Stimulated activated CD4-positive, alpha-beta T cell treated with anti-CD3 and anti-CD28 coated beads, Interleukin-2, amount 100 ng/mL, for 48 hours (primary cell): ENCODE data around the gene NKAIN4.
"Not testable (repeated sequence)": the region's sequence is repeated elsewhere in the genome, so short reads cannot be mapped to it uniquely, and the experiment has no call there.

Experiments
- DNase-seq, 2 donors: peaks; one replicate each; pipeline ENCODE4 v3.0.0-alpha.2; 2020

NKAIN4 gene

DNA sequence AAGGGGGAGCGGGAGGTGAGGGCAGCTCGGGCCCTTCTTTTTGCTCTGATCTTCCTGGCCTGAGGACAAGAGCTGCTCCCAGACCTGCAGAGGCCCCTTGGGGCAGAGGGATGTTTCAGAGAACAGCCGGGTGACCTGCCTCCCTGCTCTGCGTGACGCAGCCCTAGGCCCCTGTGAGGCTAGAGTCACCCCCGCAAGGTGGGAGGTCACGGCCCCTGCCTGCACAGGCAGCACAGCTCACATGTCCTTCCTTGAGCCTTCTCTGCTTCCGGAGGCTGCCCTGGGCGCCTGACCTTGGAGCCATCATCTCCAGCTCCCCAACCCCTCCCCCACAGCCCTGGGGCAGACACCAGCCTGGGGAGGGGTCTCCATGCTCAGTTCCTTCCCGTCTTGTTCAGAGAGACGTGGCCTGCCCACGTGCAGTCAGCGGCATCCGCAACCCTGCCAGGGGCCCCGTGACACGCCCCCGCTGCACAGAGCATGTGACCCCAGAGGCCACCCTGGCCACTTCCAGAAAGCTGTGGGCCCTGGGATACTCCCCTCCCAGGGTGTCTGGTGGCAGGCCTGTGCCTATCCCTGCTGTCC lies 18.8 kb downstream of the NKAIN4 start, which contains the start of gene BIRC7:
TSS of gene BIRC7 (plus strand) at position 507 of the 585 bp plus-strand sequence. CDS start 192 bp downstream, outside the sequence.
- no peak for DNase-seq

DNA sequence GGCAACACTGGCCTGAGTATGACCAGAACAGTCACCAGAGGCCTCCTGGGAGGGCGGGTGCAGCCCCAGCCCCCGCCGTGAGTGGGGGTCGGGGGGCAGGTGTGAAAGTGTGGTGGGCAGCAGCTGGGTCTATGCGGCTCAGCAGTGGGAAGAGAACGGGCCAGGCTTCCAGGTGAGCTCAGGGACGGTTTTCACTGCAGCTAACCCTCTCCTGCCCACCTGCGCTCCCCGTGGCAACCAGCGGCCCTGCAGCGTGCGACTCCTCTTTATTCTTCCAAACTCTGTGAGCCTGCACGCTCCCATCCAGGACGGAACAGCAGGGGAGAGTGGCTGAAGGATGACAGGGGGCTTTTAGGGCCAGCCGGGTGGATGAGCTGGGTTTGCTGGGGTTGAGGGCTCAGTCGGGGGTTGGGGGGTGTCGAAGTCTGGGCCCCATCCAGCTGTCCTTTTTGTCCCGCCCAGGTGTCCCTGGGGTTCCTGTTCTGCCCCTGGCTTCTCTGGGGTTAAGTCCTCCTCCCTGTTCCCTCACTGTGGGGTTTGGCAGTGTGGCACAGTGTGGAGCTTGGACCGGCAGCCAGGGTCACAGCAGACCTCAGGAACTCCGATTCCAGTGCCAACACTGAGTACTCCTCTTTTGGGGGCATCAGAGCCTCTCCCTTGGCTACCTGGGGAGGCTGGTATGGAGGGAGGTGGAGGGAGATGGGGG lies 19.4 kb downstream of the NKAIN4 start:
- DNase-seq: peak in 1 of 2 donors; percentile 21

DNA sequence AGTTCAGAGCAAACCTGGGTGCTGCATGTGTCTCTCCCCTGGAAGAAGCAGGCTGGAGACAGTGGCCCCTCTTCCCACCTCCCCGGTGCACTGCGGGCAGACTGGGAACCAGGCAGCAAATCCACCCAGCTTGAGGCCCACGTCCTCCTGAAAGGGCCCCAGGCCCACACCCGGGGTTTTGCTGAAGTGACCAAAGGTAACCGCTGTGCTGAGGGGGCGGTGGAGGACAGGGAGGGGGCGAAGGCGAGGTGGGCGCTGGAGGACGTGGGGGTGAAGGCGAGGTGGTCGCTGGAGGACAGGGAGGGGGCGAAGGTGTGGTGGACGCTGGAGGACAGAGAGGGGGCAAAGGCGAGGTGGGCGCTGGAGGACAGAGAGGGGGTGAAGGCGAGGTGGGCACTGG lies 20.3 kb downstream of the NKAIN4 start:
- no peak for DNase-seq

DNA sequence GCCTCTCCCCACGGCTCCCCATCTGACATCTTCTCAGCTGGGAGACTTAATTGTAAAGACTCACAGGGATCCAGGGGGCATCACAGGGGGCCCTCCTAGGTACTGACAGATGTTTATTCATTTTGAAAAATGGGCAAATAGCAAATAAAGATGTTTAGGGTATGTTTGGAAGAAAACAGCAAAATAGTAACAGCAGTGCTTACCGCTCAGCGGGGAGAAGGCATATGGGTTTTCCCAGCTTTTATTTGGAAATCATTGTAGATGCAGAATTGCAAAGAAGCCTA lies 21.3 kb downstream of the NKAIN4 start:
- no peak for DNase-seq

DNA sequence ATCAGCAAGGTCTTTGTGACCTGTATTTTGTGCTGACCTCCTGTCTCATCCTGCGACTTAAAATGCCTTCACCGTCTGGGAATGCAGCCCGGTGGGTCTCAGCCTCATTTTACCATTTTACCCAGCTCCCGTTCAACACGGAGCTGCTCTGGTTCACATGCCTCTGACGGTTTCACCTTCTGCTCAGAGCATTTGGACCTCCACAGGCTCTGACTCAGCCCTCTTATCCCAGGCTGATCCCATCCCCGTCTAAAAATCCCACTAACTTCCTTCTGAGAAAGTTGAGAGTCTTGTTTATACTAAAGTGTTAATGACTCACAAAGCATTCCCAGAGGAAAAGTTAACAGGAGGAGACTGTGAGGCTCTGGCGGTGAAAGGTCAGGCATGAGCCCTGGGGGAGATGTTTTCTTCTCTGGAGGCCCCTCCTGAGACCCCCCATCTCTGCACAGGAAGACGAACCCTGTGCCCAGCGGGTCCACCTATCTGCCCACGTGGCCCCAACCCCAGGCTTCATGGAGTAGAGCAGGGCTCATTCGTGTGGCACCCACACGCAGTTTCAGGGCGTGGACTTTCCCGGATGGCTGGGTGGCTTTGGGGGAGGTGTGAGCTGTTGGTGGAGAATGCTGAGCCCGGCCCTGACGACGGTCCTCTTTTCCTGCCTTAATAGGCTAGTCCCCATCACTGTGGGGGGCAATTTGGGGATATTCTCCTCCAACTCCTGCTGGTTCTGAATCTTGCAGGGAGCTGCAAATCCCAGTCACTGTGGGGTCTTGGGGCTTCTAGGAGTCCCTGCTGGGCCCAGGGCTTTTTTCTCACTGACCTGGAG lies 21.8 kb downstream of the NKAIN4 start:
- DNase-seq: no peak

DNA sequence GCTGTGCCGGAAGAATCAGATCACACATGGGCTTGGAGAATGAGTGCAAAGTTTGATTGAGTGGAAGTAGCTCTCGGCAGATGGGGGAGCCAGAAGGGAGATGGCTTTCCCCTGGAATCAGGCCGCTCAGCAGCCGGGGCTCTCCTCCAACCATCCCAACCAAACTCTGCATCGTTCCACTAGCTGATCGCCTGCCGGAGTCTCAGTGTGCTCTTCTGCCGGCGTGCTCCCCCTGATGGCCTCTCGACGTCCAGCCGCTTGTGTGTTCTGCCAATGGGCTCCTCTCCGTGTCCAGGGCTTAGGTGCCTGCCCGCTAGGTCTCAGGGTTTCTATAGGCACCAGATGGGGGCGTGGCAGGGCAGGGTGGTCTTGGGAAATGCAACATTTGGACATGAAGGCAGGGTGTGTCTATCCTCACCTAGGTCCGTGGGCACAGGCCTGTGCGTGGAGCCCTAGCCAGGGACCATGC lies 23.4 kb downstream of the NKAIN4 start:
- no peak for DNase-seq

DNA sequence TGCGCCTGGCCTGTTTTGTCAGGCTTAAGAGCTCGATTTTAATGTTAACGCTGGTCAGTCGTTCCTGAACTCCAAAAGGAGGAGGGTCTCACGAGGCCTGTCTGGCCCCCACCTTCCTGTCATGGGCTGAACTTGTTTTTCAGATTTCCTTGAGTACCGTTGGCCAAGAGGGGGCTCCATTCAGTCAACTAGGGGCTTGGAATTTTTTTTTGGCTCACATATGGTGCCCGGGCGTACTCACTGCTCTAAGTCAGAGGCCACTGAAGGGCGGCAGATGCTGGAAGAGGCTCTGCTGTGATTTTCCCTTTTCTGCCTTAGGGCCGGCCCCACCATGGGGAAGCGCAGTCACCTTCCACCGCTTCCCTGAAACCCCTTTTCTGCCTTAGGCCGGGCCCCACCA lies 25.5 kb downstream of the NKAIN4 start:
- no peak for DNase-seq

DNA sequence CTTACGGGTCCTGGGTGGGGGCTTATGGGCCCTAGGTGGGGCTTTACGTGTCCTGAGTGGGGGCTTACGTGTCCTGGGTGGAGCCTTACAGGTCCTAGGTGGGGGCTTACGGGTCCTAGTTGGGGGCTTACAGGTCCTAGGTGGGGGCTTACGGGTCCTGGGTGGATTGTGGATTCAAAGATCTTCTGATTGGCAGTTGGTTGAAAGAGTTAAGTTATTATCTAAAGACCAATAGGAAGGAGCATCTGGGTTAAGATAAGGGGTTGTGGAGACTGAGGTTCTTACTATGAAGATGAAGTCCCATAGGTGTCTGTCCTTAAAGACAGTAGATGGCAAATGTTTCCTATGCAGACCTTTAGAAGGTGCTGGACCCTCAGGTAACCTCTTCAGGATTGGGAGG lies 27.0 kb downstream of the NKAIN4 start:
- DNase-seq: no peak

DNA sequence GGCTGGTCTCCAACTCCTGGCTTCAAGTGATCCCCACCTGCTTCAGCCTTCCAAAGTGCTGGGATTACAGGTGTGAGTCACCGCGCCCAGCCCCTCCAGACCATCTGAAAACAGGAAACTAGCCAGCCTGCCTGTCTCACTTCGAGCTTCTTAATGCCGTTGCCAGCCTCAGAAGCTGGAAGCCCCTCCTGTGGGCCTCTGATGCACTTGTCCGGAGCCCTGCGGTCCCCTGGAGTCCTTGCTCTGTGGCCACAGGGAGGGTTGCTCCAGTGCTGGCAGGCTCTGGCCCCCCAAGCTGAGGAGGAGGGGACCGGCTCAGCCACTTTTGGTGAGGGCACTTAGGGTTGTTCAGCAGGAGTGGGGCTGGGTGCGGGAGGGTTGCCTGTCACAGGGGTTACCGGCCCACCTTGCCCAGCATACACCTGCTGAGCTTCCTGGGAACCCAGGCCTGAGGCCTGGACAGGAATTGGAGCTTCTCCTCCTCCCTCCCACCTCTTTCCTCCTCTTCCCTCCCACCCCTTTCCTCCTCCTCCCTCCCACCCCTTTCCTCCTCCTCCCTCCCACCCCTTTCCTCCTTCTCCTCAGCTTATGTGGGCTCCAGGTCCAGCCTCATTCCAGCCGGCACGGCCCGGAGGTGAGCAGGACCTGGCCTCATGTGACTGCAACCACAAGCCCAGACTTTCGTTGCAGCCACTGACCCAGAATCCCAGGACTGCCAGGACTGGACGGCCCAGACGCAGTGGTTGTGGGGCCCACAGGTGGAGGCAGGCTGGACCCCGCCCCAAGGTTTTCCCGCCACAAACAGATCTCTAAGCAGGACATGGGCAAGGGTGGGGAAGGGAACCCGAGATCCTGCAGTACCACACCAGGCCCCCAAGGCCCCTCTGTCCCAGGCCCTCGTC lies 28.0 kb downstream of the NKAIN4 start:
- no peak for DNase-seq

DNA sequence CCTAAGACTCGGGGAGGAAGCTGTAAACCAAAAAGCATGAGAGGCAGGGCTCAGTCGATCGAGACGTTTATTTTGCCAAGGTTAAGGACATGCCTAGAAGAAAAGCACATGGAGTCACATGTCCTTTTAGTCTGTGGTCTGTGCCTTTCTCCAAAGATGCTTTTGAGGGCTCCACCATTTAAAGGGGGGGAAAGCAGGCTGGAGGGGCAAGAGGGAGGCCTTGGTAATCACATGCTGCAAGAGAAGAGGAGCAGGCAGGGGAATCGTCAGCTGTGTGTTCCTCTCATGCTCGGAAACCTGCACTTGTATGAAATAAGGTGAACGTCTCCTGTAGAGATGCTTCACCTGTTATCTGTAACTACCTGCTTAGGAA lies 29.2 kb downstream of the NKAIN4 start:
- no peak for DNase-seq

DNA sequence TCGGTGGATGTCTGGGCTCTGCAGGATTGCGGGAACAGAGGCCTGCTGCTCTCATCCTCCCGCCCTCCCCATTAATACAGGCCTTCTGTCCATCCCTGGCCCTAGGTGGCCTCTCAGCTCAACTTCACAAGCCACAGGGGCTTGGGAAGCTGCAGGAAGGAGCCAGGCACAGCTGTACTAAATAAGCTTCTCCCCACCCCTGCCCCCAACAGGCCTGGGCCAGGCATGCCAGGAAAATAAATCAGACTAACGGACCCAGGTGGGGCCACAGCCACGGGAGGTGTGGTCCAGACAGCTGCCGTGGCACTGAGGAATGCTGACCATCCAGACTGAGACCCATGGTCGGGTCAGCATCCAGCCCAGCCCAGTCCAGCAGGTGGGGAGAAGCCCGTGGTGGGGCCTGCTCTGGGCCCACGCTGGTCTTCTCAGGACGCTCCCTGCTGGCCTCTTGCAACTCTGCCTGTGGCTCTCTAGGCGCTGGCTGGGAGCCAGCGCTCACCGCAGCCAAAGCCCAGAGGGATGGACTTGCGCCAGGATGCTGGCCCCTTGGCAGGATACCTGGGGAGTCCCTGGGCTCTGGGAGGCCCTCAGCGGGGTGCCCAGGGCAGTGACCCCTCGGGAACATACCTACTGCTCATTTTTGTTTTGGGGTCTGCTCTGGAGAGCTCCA lies 29.7 kb downstream of the NKAIN4 start:
- DNase-seq: no peak

DNA sequence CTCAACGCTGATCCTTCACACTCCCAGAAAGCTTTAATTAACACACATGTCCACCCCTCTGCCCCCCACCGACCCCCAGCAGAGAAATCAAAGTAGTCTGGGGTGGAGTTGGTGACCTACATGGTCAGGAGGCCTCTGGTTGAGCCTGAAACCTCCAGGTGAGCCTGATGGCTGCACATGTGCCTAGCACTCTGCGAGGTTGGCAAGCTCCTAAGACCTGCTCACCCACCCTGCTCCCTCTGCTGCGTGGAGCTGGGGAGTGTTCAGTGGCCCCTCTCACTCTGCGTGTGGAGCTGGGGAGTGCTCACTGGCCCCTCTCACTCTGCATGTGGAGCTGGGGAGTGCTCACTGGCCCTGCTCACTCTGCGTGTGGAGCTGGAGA lies 30.4 kb downstream of the NKAIN4 start:
- DNase-seq: no peak

DNA sequence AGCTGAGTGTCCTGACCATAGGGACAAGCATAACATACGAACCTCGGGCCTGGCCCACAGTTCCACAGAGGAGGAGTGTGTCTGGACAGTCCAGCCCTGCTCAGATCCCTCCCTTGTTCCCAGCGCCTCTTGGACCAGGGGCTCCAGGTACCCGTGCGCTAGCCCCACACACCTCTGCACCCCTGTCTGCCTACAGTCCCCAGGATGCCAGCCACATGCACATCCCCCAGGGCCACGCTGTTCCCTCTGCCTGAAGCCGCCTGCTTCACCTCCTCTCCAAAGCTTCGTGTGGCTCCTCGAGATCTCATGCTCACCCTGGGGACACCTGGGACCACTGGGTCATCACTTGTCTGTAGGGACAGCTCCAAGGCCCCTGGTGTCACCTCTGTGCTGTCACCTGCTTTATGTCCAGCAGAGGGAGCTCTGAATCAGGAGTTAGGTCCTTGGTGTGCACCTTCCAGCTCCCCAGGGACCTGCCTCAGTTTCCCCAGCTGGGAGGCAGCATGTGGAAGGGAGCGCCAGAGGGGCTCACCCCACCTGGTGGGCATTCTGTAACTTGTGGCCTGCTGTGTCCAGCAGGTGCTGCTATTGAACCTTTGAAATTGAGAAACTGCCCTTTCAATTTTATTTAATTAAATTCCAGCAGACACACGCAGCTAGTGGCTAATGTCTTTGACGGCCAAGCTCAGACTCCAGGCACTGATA lies 31.0 kb downstream of the NKAIN4 start:
- peak; percentile 31 to 47 for DNase-seq

DNA sequence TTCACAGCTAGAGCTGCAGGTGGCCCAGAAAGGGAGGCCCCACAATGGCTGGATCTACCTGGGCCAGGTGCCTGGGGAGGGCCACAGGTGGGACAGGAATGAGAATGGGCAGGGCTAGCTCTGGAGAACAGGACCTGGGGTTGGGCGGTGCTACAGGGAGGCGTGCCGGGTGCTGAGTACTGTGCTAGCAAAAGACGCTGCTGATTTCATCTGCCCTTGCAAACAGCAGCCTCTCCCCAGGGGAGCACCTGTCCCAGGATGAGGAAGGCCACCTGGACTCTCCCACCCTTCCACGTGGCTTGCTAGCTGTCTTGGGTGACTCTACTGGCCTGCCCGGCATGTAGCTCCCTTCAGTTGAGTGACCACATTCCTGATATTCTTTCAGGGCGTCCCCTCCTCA lies 31.7 kb downstream of the NKAIN4 start:
- no peak for DNase-seq

DNA sequence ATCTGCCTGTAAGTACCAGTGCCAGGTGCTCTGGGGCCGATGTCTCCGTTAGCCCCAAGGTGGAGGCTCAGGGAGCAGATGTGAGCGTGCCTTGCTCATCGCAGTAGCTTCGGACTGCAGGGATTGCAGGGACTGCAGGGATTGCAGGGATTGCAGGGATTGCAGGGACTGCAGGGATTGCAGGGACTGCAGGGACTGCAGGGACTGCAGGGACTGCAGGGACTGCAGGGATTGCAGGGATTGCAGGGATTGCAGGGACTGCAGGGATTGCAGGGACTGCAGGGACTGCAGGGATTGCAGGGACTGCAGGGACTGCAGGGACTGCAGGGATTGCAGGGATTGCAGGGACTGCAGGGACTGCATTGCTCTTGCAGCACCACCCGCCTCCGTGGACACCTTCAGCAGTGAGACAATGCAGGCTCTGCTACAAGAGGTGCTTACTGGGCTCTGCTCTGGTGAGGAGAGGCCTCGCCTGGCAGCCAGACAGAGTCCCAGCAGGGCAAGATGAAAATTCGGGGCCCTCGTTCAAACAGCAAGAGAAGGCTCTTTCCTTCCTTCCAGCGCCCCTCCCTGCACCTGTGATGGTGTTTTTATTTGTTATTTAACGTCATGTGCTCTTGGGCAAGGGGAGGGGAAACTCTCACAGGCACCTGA lies 32.7 kb downstream of the NKAIN4 start:
- DNase-seq: not testable (repeated sequence)

DNA sequence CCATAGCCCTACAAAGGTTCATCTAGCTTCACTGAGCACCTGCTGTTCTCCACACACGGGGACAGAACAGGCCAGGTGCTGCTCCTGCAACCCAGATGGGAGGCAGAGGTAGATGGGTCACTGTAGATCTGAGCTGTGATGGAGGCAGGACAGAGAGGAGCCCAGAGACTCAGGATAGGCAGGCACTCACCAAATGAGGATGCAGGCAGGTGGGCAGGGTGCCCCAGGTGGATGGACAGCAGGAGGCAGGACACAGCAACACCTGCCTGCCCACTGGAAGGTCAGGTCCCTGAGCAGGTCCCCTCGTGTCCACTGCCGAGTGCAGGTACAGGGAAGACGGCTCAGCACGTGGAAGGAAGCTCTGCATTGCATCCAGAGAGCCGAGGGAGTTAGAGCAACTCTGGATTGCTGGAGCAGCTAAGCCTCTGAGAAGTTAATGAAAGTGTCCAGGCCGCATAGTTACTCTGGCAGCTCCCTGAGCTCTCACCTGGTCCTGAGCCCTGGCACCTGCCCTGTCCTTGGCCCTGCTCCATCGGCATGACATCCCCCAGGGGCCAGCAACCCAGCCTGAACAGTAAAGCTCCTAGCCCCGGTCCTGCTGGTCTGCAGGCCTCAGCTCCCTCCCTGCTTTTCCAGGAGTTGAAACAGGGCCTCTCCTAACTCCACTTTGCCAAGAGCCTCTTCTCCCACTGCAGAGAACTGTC lies 33.4 kb downstream of the NKAIN4 start:
- DNase-seq: no peak

DNA sequence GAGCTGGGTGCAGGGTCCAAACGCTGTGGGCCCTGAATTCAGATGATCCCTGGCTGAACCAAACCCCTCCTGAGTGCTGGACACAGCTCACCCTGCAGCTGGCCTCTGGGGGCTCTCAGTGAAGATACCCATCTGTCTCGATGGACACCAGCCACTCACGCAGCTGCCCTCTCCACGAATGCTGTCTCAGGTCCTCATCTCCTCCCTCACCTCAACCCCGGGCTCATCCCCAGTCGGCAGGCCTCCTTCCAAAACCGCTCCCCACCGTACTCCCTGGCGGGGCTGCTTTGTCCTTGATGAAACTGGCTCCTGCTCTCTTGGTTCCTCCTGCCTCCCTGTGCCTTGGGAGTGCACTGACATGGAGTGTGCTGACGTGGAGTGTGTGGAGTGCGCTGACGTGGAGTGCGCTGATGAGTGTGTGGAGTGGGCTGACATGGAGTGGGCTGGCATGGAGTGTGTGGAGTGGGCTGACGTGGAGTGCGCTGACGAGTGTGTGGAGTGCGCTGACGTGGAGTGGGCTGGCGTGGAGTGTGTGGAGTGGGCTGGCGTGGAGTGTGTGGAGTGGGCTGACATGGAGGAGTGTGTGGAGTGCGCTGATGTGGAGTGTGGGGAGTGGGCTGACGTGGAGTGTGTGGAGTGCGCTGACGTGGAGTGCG lies 34.3 kb downstream of the NKAIN4 start:
- DNase-seq: no peak

DNA sequence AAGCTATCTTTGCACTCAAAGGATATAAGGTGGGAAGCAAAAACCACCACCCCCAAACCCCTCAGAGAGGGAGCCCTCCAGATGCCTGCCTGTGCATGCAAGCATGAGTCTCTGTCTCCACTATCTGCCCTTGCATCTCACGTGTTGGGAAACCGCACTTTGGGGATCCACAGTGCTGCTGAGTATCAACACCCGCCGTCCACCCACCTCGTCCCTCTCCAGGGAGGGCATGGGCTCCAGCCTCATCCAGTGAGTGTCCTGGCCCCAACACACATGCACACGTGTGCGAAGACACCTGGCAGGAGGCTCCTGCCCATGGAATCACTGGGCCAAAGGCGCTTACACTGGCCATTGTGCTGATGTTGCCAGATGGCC lies 34.8 kb downstream of the NKAIN4 start:
- DNase-seq: no peak

DNA sequence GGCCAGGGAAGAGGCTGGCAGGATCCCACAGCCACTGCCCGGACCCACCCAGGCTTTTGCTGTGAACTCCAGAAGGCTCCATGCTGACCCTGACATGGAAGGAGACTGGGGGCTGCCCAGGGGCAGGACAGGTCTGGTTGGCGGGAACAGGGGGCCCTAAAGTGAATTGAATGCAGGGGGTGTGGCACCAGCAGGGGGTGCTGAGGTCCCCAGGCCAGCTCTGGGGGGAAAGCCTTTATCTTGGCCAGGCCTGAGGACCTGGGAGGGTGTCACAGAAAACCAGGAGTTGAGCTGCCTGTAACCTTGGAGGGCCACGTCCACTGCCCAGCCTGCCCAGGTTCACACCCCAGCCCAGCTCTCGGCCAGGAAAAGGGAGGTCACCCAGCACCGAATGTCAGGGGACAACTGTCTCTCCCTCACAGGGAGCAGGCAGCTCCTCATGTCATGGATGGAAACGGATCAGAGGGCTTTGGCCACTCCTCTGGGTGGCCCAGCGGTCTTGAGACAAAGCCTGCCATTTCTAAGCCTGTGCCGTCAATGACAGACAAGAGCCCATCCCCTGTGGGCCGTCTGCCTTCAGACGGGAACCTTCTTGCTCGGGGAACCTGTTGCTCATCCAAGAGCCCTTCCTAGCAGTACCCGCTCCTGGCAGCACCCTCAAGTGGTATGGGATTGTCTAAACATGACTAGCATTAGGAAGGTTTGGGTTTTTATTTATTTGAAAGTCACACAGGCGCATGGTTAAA lies 35.4 kb downstream of the NKAIN4 start:
- no peak for DNase-seq
